HEK293 (cell line): ENCODE data around the gene TMEM208.
A peak's percentile ranks its signal among the peaks of the same experiment; 100 is the strongest.

ENCODE experiments used
- CTCF ChIP-seq: fragments of 450-650 bp; formaldehyde crosslinking; IDR thresholded peaks from 2 replicates; pipeline ENCODE4 v1.5.1; 2016; ENCODE audit warnings: missing biosample characterization, missing genetic modification characterization
- KLF16 ChIP-seq: fragments of 450-650 bp; formaldehyde crosslinking; IDR thresholded peaks from 2 replicates; pipeline ENCODE4 v1.5.1; 2017; ENCODE audit warnings: missing biosample characterization, missing genetic modification characterization
- KLF9 ChIP-seq: fragments of 450-650 bp; formaldehyde crosslinking; IDR thresholded peaks from 2 replicates; pipeline ENCODE4 v1.5.1; 2016; ENCODE audit warnings: missing biosample characterization, missing genetic modification characterization, low read depth
- MYNN ChIP-seq: fragments of 450-650 bp; formaldehyde crosslinking; IDR thresholded peaks from 2 replicates; pipeline ENCODE4 v1.5.1; 2016; ENCODE audit warnings: missing biosample characterization, missing genetic modification characterization, borderline replicate concordance
- PATZ1 ChIP-seq: fragments of 450-650 bp; formaldehyde crosslinking; IDR thresholded peaks from 2 replicates; pipeline ENCODE4 v1.5.1; 2016; ENCODE audit warnings: missing biosample characterization, missing genetic modification characterization
- PRDM10 ChIP-seq: fragments of 450-650 bp; formaldehyde crosslinking; IDR thresholded peaks from 2 replicates; pipeline ENCODE4 v1.5.1; 2016; ENCODE audit warnings: missing biosample characterization, missing genetic modification characterization
- PRDM2 ChIP-seq: fragments of 450-650 bp; formaldehyde crosslinking; IDR thresholded peaks from 2 replicates; pipeline ENCODE4 v1.5.1; 2016; ENCODE audit warnings: missing biosample characterization, missing genetic modification characterization, borderline replicate concordance
- ZNF10 ChIP-seq: fragments of 450-650 bp; formaldehyde crosslinking; IDR thresholded peaks from 2 replicates; pipeline ENCODE4 v1.5.1; 2017; ENCODE audit warnings: missing biosample characterization, missing genetic modification characterization
- ZNF132 ChIP-seq: fragments of 450-650 bp; formaldehyde crosslinking; IDR thresholded peaks from 2 replicates; pipeline ENCODE4 v1.5.1; 2017; ENCODE audit warnings: missing biosample characterization, missing genetic modification characterization, borderline replicate concordance
- ZNF148 ChIP-seq: fragments of 450-650 bp; formaldehyde crosslinking; IDR thresholded peaks from 2 replicates; pipeline ENCODE4 v1.5.0; 2017; ENCODE audit warnings: missing biosample characterization, missing genetic modification characterization, borderline replicate concordance
- ZNF223 ChIP-seq: fragments of 450-650 bp; formaldehyde crosslinking; IDR thresholded peaks from 2 replicates; pipeline ENCODE4 v1.5.1; 2016; ENCODE audit warnings: missing biosample characterization, missing genetic modification characterization
- ZNF548 ChIP-seq: fragments of 450-650 bp; formaldehyde crosslinking; IDR thresholded peaks from 2 replicates; pipeline ENCODE4 v1.5.1; 2016; ENCODE audit warnings: missing biosample characterization, missing genetic modification characterization
- ZNF600 ChIP-seq: fragments of 450-650 bp; formaldehyde crosslinking; IDR thresholded peaks from 2 replicates; pipeline ENCODE4 v1.5.1; 2016; ENCODE audit warnings: missing biosample characterization, missing genetic modification characterization
- ZNF639 ChIP-seq: fragments of 450-650 bp; formaldehyde crosslinking; IDR thresholded peaks from 2 replicates; pipeline ENCODE4 v1.5.1; 2016; ENCODE audit warnings: missing biosample characterization, missing genetic modification characterization
- ZNF704 ChIP-seq: fragments of 450-650 bp; formaldehyde crosslinking; IDR thresholded peaks from 2 replicates; pipeline ENCODE4 v1.5.1; 2016; ENCODE audit warnings: missing biosample characterization, missing genetic modification characterization
- ZNF792 ChIP-seq: fragments of 450-650 bp; formaldehyde crosslinking; IDR thresholded peaks from 2 replicates; pipeline ENCODE4 v1.5.1; 2016; ENCODE audit warnings: missing biosample characterization, missing genetic modification characterization
- ZSCAN5A ChIP-seq: fragments of 450-650 bp; formaldehyde crosslinking; IDR thresholded peaks from 2 replicates; pipeline ENCODE4 v1.5.1; 2016; ENCODE audit warnings: missing biosample characterization, missing genetic modification characterization

TMEM208 gene

GRCh38 chr16:67198238-67198734 is 28.6 kb upstream of the TMEM208 start (continued):
- TF ChIP-seq PRDM2 (tag by site-specific recombination) (no peak), ZNF10 (tag by site-specific recombination) (0 out of 2 replicates have a peak, but pooled peaks have one; percentile 8), KLF16 (tag by site-specific recombination) (0 out of 2 replicates have a peak, but pooled peaks have one; percentile 20), PATZ1 (tag by site-specific recombination) (peak; percentile 25; the same call in 1 of the 2 replicates), ZNF548 (tag by site-specific recombination) (no peak), ZNF132 (tag by site-specific recombination) (no peak), ZSCAN5A (tag by site-specific recombination) (no peak), KLF9 (tag by site-specific recombination) (no peak), PRDM10 (tag by site-specific recombination) (peak; percentile 29; the same call in 1 of the 2 replicates), ZNF704 (no peak), ZNF148 (tag by site-specific recombination) (no peak), ZNF792 (tag by site-specific recombination) (no peak), ZNF600 (tag by site-specific recombination) (peak; percentile 71), ZNF223 (tag by site-specific recombination) (no peak), CTCF (tag by site-specific recombination) (peak; percentile 98), ZNF639 (no peak), MYNN (tag by site-specific recombination) (no peak)
